SK-N-MC (cell line): ENCODE data around the gene ATF6B.

Experiments used
- EZH2 ChIP-seq: fragments of 200-600 bp; sonication (generic); IDR thresholded peaks from one replicate; pipeline ENCODE4 v1.6.1; 2017; ENCODE audit warnings: antibody characterized with exemption
- FOXP2 ChIP-seq: optimal IDR thresholded peaks from 2 replicates; pipeline ENCODE3; 2011; ENCODE audit warnings: mild to moderate bottlenecking, moderate library complexity; ENCODE audit not compliant: insufficient read depth; ENCODE audit errors: extremely low read length, control extremely low read depth
- POLR2AphosphoS5 ChIP-seq: IDR thresholded peaks from 2 replicates; pipeline ENCODE4 v1.6.1; 2012; ENCODE audit warnings: mild to moderate bottlenecking, low read depth, low read length, borderline replicate concordance

DNA sequence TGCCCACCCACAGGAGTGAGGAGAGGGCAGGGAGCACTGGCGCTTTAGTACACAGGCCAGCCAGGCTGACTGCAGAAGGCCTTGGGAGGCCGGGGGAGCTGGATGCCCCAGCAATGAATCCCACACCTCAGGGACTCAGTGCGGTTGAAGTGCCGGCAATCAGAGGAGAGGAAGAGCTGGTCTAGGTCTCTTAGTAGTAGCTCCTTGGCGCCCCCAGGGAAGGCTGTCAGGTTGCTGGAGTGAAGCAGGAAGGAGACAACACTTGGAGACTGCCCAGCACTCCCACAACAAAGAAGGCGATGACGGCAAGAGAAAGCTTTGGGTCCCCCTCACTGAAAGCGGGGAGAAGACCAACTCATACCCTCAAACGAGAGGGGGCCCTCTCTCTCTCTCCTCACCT, 10.6 kb downstream of the ATF6B start:
- no peak for TF ChIP-seq EZH2
- no peak for TF ChIP-seq POLR2AphosphoS5
- TF ChIP-seq FOXP2, result no peak
